HK-2 (cell line): ENCODE results near the gene PTTG1IP.

Source experiments
- DNase-seq: peaks from one replicate; pipeline ENCODE4 v3.0.0-alpha.2; 2018; ENCODE audit not compliant: unreplicated experiment

PTTG1IP gene

GRCh38 chr21:44823179-44823660 is 50.3 kb downstream of the PTTG1IP start:
- DNase-seq = no peak

GRCh38 chr21:44822484-44823178 is 50.9 kb downstream of the PTTG1IP start:
- no peak for DNase-seq

GRCh38 chr21:44820851-44821250 is 52.6 kb downstream of the PTTG1IP start:
- no peak for DNase-seq

GRCh38 chr21:44819283-44820243 is 53.9 kb downstream of the PTTG1IP start:
- DNase-seq = no peak

GRCh38 chr21:44818640-44819011 is 54.9 kb downstream of the PTTG1IP start:
- DNase-seq = no peak

- peak; percentile 55 for DNase-seq
Measured at GRCh38 chr21:44817914-44818639, 55.4 kb downstream of the PTTG1IP start, which contains the start of gene SUMO3. TSS of gene SUMO3 (minus strand) at chr21:44818062. CDS start at chr21:44817968, 94 bp downstream.

GRCh38 chr21:44817506-44817880 is 56.0 kb downstream of the PTTG1IP start:
- peak; percentile 84 for DNase-seq

GRCh38 chr21:44816761-44817505 is 56.6 kb downstream of the PTTG1IP start:
- no peak for DNase-seq

- DNase-seq = no peak
Measured at GRCh38 chr21:44815852-44816628, 57.5 kb downstream of the PTTG1IP start.

- DNase-seq = no peak
Measured at GRCh38 chr21:44815225-44815624, 58.3 kb downstream of the PTTG1IP start.

GRCh38 chr21:44814498-44815023 is 58.9 kb downstream of the PTTG1IP start:
- no peak for DNase-seq

GRCh38 chr21:44813727-44814126 is 59.8 kb downstream of the PTTG1IP start:
- DNase-seq = no peak

GRCh38 chr21:44813149-44813548 is 60.3 kb downstream of the PTTG1IP start:
- DNase-seq = no peak

GRCh38 chr21:44812640-44813039 is 60.9 kb downstream of the PTTG1IP start:
- no peak for DNase-seq

GRCh38 chr21:44810779-44811178 is 62.7 kb downstream of the PTTG1IP start:
- DNase-seq = no peak

- no peak for DNase-seq
Measured at GRCh38 chr21:44805859-44806258, 67.6 kb downstream of the PTTG1IP start.

- DNase-seq = no peak
Measured at GRCh38 chr21:44805226-44805625, 68.3 kb downstream of the PTTG1IP start.

GRCh38 chr21:44804762-44805161 is 68.7 kb downstream of the PTTG1IP start:
- no peak for DNase-seq

GRCh38 chr21:44803651-44804050 is 69.8 kb downstream of the PTTG1IP start:
- no peak for DNase-seq
